Smooth muscle cell of the brain vasculature (primary cell): Measurements from ENCODE around the gene SMIM44.

Source experiments
- DNase-seq: peaks from one replicate; pipeline ENCODE4 v3.0.0-alpha.2; 2012; ENCODE audit warnings: low read depth, low spot score

Gene SMIM44

GRCh38 chr19:3441089-3441985, 41.9 kb downstream of the SMIM44 start:
- DNase-seq: no peak

- DNase-seq: no peak
Measured at GRCh38 chr19:3440082-3440481, 43.2 kb downstream of the SMIM44 start.

GRCh38 chr19:3434630-3435553, 48.3 kb downstream of the SMIM44 start:
- DNase-seq: peak; percentile 87

GRCh38 chr19:3433805-3434540, 49.3 kb downstream of the SMIM44 start:
- DNase-seq: no peak

- DNase-seq: no peak
Measured at GRCh38 chr19:3433313-3433712, 49.9 kb downstream of the SMIM44 start.
